Thyroid gland (tissue), 4 donors: ENCODE results near the gene KRT31.

Experiments
- CTCF ChIP-seq, 6 experiments: fragments of 200-600 bp in 3 of 6; fragments of 450-650 bp in 3 of 6; sonication (generic) in 3 of 6; IDR thresholded peaks; one replicate each; pipeline ENCODE4 v1.5.1; 2016 to 2019; ENCODE audit warnings: antibody characterized with exemption in 6 of 6, mild to moderate bottlenecking in 2 of 6, inconsistent platforms in 1 of 6, moderate library complexity in 1 of 6
- POLR2A ChIP-seq, 2 donors: fragments of 450-650 bp; IDR thresholded peaks; one replicate each; pipeline ENCODE4 v1.6.1; 2017; ENCODE audit warnings: antibody characterized with exemption in 2 of 2, mild to moderate bottlenecking in 2 of 2, moderate library complexity in 1 of 2

DNA sequence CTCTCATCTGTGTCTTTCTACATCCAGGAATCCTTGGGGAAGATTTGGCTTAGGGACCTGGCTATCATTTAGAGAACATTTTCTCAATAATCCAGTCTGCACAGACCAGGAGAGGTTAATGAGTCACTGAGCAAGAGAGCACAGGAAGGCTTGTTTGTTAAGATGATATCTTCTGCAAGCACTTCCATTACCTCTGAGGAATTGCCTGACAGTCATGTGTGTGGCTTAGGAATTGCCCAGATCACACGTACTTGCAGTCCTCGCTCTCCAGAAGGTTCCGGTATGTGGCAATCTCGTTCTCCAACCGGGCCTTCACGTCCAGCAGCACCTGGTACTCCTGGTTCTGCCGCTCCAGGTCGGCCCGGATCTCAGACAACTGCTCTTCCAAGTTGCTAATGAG is 23.7 kb upstream of the KRT31 start:
- TF ChIP-seq POLR2A (IDR thresholded peaks at IDR 0.05) (no peak), CTCF (IDR thresholded peaks at IDR 0.05) (no peak)
